ENCODE data around the gene DACT3.

DACT3 gene

GRCh38 chr19:46598372-46598917 is 62.5 kb downstream of the DACT3 start:
- H3K4me3 ChIP-seq (ENCODE audit: low read length, poor library complexity, severe bottlenecking): no peak overlapping the region
- H3K9ac ChIP-seq (ENCODE audit: low read depth, low read length, poor library complexity, severe bottlenecking): no peak overlapping the region
- no peaks in the 10 kb centered on the region for H3K9me2 ChIP-seq (replicated peaks; ENCODE audit: low read depth, low read length)
- H3K27me3 ChIP-seq (ENCODE audit: insufficient read depth, low read length, poor library complexity, severe bottlenecking): peaks cover 6% of the 10 kb centered on the region
- H3K4me1 ChIP-seq (ENCODE audit: insufficient read depth, low read length, poor library complexity, severe bottlenecking): peaks cover 15% of the 10 kb centered on the region
- H2AFZ ChIP-seq (ENCODE audit: low read length): no peak overlapping the region
- peaks cover 3% of the 10 kb centered on the region; the same call in 1 of the 2 replicates for H3K36me3 ChIP-seq (ENCODE audit: insufficient read depth, low read length)
- H3K9me3 ChIP-seq (ENCODE audit: insufficient read depth, low read depth, low read length): no peaks in the 10 kb centered on the region
- TF ChIP-seq EZH2phosphoT487 (IDR thresholded peaks at IDR 0.05; ENCODE audit: borderline replicate concordance) (no peak), CTCF (conservative IDR thresholded peaks at IDR 0.05; ENCODE audit: low read length) (no peak)
- peaks cover 23% of the 10 kb centered on the region for H3K79me2 ChIP-seq (ENCODE audit: insufficient read depth, low read length)
- H3F3A ChIP-seq (ENCODE audit: low read depth): no peaks in the 10 kb centered on the region
- no peak overlapping the region for H3K4me2 ChIP-seq (ENCODE audit: low read depth, low read length, poor library complexity, severe bottlenecking)
- H4K20me1 ChIP-seq (ENCODE audit: insufficient read depth, low read length, poor library complexity, severe bottlenecking): peaks cover 21% of the 10 kb centered on the region

All from Loucy (cell line).